Activated CD4-positive, CD25-positive, alpha-beta regulatory T cell (primary cell): ENCODE measurements around the gene SCNN1B.
"Not testable (repeated sequence)": the region's sequence is repeated elsewhere in the genome, so short reads cannot be mapped to it uniquely, and the experiment has no call there.

Experiments used
- DNase-seq, 4 experiments: peaks; one replicate each; lab custom pipeline; 2025; lab: John Stamatoyannopoulos, UW

The SCNN1B gene

DNA sequence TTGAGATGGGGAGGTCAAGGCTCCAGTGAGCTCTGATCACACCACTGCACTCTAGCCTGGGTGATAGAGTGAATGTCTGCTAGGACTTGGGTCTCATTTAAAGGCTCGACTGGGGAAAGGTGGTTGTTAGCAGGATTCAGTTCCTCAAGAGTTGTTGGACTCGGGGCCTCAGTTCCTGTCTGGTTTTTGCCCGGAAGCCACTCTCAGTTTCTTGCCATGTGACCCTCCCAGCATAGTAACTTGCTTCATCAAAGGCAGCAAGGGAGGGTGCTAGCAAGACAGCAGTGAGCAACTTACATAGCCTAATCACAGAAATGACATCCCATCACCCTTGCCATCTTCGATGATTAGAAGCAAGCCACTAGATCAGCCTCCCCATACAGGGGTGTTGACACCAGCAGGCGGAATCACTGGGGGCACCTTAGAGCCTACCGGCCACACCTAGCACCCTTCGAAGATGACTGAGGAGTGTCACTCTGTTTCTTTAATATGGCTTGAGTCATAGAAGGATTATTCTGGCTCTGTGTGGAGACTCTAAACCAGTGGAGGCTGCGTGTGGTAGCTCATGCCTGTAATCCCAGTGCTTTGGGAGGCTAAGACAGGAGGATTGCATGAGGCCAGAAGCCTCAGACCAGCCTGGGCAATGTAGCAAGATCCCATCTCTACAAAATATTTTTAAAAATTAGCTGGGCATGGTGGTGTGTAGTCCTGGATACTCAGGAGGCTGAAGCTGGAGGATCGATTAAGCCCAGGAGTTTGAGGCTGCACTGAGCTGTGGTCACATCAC, 13.2 kb upstream of the SCNN1B start:
- DNase-seq: no peak

- DNase-seq: no peak
Measured at GRCh38 chr16:23290189-23291062, 11.7 kb upstream of the SCNN1B start.

DNA sequence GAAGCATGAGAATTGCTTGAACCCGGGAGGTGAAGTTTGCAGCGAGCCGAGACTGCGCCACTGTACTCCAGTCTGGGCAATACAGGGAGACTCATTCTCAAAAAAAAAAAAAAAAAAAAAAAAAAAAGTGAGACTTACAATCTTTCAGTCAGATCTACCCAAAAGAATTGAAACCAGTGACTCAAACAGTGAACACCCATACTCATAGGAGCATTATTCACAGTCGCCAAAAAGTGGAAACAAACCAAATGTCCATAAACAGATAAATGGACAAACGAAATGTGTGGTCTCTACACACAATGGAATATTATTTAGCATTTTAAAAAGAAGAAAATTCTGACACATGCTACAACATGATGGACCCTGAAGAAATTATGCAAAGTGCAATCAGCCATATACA, 9.1 kb upstream of the SCNN1B start:
- no peak for DNase-seq

DNA sequence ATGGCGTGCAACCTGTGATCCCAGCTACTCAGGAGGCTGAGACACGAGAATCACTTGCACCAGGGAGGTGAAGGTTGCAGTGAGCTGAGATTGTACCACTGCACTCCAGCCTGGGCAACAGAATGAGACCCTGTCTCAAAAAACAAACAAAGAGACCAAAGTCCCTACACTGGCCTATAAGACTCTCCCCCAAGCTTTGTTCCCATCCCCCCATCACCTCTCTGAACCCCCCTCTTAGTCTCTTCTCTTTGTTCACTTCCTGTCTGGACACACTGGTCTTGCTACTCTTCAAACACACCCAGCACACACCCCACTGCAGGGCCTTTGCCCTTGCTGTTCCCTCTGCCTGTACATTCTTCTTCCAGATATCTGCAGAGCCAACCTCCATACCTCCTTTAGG, 7.8 kb upstream of the SCNN1B start:
- no peak for DNase-seq

GRCh38 chr16:23296994-23297393, 5.1 kb upstream of the SCNN1B start:
- no peak for DNase-seq

DNA sequence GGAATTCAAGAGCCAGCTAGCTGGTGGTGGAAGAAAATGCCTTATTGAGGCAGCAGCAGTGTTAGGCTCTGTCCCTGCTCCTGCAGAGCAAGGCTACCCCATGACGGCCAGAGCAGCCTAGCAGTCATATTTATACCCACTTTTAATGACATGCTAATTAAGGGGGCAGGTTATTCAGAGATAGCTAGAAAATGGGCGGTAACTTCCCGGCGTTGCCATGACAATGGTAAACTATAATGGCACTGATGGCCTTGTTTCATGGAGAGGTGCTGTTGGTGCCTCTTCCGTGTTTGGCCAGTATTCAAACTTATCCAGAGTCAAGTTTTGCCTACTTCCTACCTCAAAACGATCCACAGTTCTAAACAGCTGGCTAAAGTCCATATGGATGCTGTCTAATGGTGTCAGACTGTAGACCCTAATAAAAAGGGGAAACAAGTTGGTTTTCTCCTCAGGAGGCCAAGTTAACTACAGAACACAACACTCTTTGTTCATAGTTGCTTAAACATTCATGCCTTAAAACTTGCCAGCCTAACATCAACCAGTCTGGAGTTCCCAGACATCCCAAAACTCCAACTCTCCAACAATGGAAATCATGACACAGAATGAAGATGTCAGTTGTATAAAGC, 3.7 kb upstream of the SCNN1B start:
- no peak for DNase-seq

- DNase-seq: not testable (repeated sequence)
Measured at GRCh38 chr16:23299815-23300214, 2.3 kb upstream of the SCNN1B start.

DNA sequence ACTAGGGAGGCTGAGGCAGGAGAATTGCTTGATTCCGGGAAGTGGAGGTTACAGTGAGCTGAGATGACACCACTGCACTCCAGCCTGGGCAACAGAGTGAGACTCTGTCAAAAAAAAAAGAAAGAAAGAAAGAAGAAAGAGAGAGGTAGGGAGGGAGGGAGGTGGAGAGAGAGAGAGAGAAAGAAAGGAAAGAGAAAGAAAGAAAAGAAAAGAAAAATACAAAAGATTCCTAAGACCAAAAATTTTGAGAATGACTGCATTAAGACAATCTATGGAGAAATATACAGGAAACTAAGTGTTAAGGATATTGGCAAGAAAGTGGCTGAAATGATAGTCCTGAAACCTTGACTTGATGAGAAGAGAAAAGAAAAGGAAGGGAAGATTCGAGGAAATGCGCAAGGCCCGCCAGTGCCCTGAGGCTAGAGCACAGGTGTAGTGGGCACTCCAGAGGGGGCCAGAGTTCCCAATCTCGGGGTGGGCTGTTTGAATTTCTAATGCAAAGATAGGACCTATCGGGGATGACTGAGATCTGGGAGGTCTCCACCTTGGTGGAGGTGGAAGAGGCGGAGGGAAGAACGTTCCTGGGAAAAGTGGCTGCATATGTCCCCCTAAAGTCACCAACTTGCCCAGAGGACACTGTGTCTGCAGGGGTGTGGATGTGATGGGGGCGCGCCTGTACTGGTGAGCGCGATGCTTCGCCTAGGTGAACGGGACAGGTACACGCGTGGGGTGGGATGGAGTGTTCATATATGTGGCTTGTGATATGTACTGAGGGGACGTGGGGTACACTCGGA, 654 bp upstream of the SCNN1B start:
- DNase-seq: no peak

DNA sequence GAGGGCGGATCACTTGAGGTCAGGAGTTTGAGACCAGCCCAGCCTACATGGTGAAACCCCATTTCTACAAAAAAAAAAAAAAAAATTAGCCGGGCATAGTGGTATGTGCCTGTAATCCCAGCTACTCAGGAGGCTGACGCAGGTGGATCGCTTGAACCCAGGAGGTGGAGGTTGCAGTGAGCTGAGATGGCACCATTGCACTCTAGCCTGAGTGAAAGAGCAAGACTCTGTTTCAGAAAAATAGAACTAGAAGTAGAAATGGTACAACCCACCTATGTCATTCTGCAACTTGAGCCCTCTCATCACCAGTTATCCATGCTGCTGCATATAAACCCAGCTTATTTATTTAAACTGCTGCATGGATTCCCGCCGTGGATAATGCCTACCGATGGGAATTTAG, 1.6 kb downstream of the SCNN1B start:
- DNase-seq: no peak

GRCh38 chr16:23304620-23305019, 2.5 kb downstream of the SCNN1B start:
- no peak for DNase-seq

GRCh38 chr16:23306199-23307100, 4.3 kb downstream of the SCNN1B start:
- DNase-seq: no peak

DNA sequence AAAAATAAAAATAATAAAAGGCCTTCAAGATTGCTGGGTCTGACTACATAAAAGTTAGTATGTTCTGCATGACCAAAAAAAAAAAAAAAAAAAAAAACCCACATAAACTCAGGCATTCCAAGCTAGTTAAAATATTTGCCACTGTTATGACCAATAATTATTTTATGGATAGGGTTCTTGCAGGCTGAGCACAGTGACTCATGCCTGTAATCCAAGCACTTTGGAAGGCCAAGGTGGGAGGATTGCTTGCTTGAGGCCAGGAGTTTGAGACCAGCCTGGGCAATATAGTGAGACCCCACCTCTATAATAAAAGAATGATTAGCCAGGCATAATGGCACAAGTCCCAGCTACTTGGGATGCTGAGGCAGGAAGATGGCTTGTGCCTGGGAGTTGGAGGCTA, 8.1 kb downstream of the SCNN1B start:
- no peak for DNase-seq

DNA sequence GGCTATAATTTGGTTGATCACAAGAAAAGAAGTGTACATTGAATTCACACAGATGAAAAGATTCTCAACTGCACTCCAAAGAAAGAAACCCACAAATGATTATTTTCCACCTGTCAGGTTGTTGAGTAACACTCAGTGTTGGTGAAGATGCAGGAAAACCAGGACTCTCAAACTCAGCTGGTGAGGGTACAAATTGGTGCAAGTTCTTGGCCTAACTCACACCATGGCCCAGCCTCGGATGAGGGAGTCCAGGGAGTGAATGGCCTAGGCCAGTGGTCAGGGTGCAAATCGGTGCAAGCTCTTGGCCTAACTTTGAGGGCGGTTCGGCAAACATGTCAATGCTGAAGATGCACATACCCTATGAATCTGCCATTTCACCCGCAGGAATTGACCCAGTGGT, 8.6 kb downstream of the SCNN1B start:
- no peak for DNase-seq

GRCh38 chr16:23316232-23316631, 14.1 kb downstream of the SCNN1B start:
- DNase-seq: no peak

GRCh38 chr16:23316634-23317265, 14.6 kb downstream of the SCNN1B start:
- no peak for DNase-seq

DNA sequence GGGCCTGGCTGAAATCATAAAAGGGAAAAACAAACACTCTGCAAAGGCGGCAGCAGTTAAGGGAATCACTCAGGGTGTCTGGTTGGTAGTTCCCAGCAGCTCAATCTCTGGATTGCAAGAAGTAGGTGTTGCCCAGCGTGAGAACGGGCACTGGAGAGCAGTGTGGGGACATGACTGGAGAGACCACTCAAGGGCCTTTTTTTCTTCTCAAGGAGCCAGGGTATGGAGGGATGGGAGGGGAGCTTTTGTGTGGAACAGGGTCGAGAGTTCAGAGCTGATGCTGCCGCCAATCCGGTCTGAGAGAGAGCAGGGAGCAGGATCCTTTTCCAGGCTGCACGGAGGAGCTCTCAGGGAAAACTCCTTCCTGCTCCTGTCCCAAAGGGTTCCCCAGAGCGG, 15.2 kb downstream of the SCNN1B start:
- DNase-seq: no peak

GRCh38 chr16:23317751-23318150, 15.6 kb downstream of the SCNN1B start:
- DNase-seq: no peak

DNA sequence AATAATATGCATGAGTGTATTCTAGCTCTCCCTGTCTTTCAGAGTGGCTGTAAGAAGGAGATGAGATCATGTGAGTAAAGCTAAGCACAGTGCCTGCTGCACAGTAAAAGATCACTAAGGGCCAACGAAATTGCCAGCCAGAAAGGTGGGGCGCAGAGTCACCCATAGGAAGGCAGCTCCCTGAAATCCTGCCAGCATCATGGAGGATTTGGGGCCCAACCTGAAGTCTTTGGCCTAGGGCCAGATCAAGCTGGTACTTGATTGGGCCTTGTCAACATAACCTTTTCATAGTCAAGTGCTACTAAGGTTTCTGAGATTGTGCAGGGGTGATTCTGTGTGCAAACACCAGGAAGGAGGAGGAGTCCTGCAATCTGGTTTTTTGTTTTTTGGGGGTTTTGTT, 16.5 kb downstream of the SCNN1B start:
- DNase-seq: no peak

DNA sequence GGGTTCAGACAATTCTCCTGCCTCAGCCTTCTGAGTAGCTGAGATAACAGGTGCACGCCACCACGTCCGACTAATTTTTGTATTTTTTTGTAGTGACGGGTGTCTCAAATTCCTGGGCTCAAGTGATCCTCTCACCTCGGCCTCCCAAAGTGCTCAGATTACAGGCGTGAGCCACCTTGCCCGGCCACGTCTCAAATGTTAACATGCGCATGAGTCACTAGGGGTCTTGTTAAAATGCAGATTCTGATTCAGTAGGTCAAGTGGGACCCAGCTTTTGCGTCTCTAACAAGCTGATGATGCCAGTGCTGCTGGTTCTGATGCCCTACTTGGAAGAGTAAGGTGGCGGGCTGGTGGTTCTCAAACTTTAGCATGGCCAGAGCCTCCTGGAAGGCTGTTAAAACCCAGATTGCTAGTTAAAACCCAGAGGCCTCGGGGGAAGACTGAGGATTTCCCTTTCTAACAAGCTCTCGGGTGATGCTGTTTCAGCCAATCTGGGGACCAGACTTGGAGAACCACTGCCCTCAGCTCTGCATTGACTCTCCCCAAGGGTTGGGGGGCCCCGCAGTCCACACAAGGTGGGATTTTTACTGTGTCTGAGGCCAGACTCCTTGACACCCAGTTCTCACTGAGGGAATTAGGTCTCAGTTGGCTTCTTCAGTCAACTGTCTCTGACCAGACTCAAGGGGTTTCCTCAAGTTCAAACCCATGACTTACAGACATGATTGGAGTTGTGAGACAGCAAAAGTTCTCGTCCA, 17.9 kb downstream of the SCNN1B start:
- DNase-seq: no peak

DNA sequence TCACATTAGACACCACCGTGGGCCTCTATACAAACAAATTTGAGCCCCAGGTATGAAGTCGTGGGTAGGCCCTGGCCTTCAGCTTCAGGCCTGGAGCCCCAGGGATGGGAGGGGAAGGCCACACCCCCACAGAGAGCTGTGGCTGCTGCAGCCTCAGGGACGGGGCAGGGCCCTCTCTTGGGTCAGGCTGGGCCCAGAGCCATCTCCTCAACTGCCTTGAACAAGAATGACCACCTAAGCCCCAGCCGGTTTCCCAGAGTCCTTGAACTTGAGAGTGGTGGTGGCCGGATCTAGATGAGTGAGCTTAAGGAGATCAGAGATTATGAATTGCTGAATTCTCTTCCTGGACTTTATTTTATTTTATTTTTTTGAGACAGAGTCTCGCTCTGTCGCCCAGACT, 18.6 kb downstream of the SCNN1B start:
- DNase-seq: no peak
